ENCODE measurements around the gene VAPA. TPM values are rescaled to one million over a fixed set of nuclear protein-coding genes. Genes with fewer than 3 reads are reported as not detected.

VAPA gene
- total RNA-seq, 1 donor from 2014 or later = 124 TPM

DNA sequence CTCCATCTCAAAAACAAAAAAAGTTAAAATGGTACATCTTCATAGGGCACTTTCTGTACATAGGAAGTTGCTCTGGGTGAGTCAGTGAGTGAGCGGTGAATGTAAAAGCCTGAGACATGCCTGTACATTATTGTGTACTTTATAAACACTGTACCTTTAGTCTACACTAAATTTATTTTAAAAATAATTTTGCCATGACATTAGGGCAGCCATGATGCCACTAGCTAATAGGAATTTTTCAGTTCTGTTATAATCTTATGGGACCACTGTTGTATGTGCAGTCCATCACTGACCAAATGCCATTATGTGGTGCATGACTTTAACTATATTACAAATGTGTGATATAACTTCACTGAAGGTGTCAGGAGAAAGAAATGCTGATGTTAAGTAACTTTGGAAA is 39.1 kb upstream of the VAPA start:
- Mint-ChIP-seq H3K36me3 (ENCODE audit: low read depth) (no peaks in the 10 kb centered on the region), H3K27ac (no peak overlapping the region), H3K27me3 (peaks cover 20% of the 10 kb centered on the region), H3K4me3 (no peak overlapping the region), H3K9me3 (no peaks in the 10 kb centered on the region), H3K4me1 (peaks cover 2% of the 10 kb centered on the region)
- ChIA-PET CTCF (no interaction called here), POLR2A (no interaction called here)
- DNase-seq (no peak), ATAC-seq (ENCODE audit: low read depth) (no peak)
- intact Hi-C loops (cut with micrococcal nuclease) = no loop called here
- TF ChIP-seq, protein P1, sequence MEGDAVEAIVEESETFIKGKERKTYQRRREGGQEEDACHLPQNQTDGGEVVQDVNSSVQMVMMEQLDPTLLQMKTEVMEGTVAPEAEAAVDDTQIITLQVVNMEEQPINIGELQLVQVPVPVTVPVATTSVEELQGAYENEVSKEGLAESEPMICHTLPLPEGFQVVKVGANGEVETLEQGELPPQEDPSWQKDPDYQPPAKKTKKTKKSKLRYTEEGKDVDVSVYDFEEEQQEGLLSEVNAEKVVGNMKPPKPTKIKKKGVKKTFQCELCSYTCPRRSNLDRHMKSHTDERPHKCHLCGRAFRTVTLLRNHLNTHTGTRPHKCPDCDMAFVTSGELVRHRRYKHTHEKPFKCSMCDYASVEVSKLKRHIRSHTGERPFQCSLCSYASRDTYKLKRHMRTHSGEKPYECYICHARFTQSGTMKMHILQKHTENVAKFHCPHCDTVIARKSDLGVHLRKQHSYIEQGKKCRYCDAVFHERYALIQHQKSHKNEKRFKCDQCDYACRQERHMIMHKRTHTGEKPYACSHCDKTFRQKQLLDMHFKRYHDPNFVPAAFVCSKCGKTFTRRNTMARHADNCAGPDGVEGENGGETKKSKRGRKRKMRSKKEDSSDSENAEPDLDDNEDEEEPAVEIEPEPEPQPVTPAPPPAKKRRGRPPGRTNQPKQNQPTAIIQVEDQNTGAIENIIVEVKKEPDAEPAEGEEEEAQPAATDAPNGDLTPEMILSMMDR (IDR thresholded peaks at IDR 0.05) = no peak

- no peak overlapping the region for H3K27ac Mint-ChIP-seq
Observed at GRCh38 chr18:9876212-9876866, 37.5 kb upstream of the VAPA start.

DNA sequence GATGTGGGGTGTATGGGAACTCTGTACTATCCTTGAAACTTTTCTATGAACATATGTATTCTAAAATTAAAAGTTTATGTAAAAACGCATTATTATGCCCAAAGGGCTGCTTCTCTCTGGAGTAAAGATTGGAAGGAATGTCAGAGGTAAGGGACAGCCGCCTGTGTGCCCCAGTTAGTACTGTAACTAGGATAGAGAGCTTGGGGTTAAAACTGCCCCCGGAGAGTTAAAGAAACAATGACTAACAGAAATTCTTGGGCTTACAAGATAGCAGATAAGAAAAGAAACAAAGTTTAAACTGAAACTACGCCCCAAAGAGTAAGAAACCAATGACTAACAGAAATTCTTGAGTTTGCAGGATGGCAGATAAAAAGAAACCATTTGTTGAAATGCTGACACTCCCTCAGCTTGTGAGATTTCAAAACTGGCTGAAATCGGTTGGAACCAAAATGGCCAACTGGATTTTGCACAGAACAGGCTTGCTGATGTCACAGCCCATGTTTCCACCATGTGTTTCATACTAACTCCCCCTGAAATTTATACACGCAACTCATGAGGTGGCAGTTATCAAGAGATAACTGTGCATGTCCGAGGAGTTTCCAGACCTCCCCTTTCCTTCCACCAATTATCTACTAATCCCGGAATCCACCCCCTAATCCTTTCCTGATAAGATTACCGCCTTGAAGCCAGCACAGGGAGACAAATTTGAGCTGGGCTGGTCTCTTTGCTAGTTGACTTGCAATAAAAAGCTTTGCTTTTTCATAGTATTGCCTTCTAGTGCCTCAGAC is 36.8 kb upstream of the VAPA start:
- no peak for ATAC-seq (ENCODE audit: low read depth)
- POLR2A ChIA-PET = no interaction called here
- no peak overlapping the region for H3K27ac Mint-ChIP-seq
- CTCF ChIA-PET = no interaction called here
- no peak for DNase-seq
- no peaks in the 10 kb centered on the region for H3K4me1 Mint-ChIP-seq
- H3K9me3 Mint-ChIP-seq = no peaks in the 10 kb centered on the region
- TF ChIP-seq, protein P1 (IDR thresholded peaks at IDR 0.05) = no peak
- H3K27me3 Mint-ChIP-seq = peaks cover 14% of the 10 kb centered on the region
- intact Hi-C loops (cut with micrococcal nuclease) = no loop called here
- H3K36me3 Mint-ChIP-seq (ENCODE audit: low read depth) = no peaks in the 10 kb centered on the region
- no peak overlapping the region for H3K4me3 Mint-ChIP-seq

More at GRCh38 chr18:9876212-9876866, 37.5 kb upstream of the VAPA start:
- H3K27me3 Mint-ChIP-seq = peaks cover 18% of the 10 kb centered on the region
- H3K4me1 Mint-ChIP-seq = no peaks in the 10 kb centered on the region
- no peak overlapping the region for H3K4me3 Mint-ChIP-seq
- ChIA-PET CTCF (no interaction called here), POLR2A (no interaction called here)
- intact Hi-C loops (cut with micrococcal nuclease) = no loop called here
- no peak for ATAC-seq (ENCODE audit: low read depth)
- H3K9me3 Mint-ChIP-seq = no peaks in the 10 kb centered on the region
- TF ChIP-seq, protein P1 (IDR thresholded peaks at IDR 0.05) = no peak
- no peaks in the 10 kb centered on the region for H3K36me3 Mint-ChIP-seq (ENCODE audit: low read depth)
- no peak for DNase-seq

GRCh38 chr18:9877655-9878014 is 36.2 kb upstream of the VAPA start:
- H3K4me1 Mint-ChIP-seq = no peaks in the 10 kb centered on the region
- H3K9me3 Mint-ChIP-seq = no peaks in the 10 kb centered on the region
- ChIA-PET CTCF (no interaction called here), POLR2A (no interaction called here)
- intact Hi-C loops (cut with micrococcal nuclease) = no loop called here
- no peak for DNase-seq
- ATAC-seq (ENCODE audit: low read depth) = no peak
- no peak overlapping the region for H3K27ac Mint-ChIP-seq
- H3K4me3 Mint-ChIP-seq = no peak overlapping the region
- H3K27me3 Mint-ChIP-seq = peaks cover 14% of the 10 kb centered on the region
- TF ChIP-seq, protein P1 (IDR thresholded peaks at IDR 0.05) = no peak
- H3K36me3 Mint-ChIP-seq (ENCODE audit: low read depth) = no peaks in the 10 kb centered on the region

DNA sequence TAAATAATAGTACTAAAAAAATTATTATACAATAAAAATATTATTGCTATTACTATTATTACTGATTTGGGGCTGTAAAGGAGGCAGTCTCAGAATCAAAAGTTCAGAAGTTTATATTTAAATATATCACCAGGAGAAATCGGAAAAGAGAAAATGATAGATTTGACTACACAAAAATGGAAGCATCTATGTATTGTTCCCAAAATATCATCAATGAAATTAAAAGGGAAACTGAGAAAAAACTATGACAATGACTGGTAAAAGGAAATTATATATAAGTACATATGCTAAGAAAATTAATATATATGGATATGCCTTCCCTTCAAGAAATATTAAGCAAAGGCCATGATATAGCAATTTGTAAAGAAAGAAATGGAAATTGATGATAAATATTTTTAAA is 35.7 kb upstream of the VAPA start:
- ChIA-PET POLR2A (no interaction called here), CTCF (no interaction called here)
- Mint-ChIP-seq H3K9me3 (no peaks in the 10 kb centered on the region), H3K4me1 (no peaks in the 10 kb centered on the region), H3K4me3 (no peak overlapping the region), H3K36me3 (ENCODE audit: low read depth) (no peaks in the 10 kb centered on the region), H3K27me3 (peaks cover 14% of the 10 kb centered on the region), H3K27ac (no peak overlapping the region)
- intact Hi-C loops (cut with micrococcal nuclease) = no loop called here
- DNase-seq = no peak
- no peak for ATAC-seq (ENCODE audit: low read depth)
- TF ChIP-seq, protein P1 (IDR thresholded peaks at IDR 0.05) = no peak
